GM13977 (cell line): ENCODE data around the gene MORC4.

Source experiments
- DNase-seq: peaks from one replicate; pipeline ENCODE4 v3.0.0; 2012; ENCODE audit warnings: low spot score
- in situ Hi-C: fragments of 300-500 bp; cut with MboI; formaldehyde crosslinking; loops from one replicate; pipeline ENCODE4 v1.12.0; 2022; ENCODE audit warnings: low sequenced_read_pairs, low pct_unique_long_range_greater_than_20kb, mixed read lengths, inconsistent platforms; ENCODE audit not compliant: unreplicated experiment
- TF ChIP-seq, protein P1 (sequence below): IDR thresholded peaks from 2 replicates; pipeline ENCODE4 v1.5.1; 2012; ENCODE audit warnings: mild to moderate bottlenecking, control low read depth; ENCODE audit not compliant: insufficient read depth; ENCODE audit errors: extremely low read depth, missing control alignments

Gene MORC4

DNA sequence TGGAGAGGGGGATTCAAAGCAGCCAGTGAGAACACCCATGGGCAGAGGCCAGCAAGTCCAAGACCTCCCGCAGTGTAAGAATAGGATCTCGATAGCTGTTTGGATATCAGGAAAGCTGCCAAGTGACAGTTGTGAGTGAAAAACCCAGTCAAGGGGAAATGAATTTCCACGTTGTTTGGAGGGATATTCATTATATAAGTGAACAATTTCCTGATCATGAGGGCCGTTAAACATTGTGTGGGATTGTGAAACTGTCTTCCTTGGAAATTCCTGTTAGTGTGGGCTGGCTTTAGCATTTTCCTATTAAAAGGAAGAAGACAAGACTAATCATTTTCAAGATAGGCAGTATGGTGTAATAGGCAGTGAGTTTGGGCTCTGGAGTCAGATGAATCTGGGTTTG, 64.8 kb downstream of the MORC4 start:
- DNase-seq: no peak
- TF ChIP-seq, protein P1, sequence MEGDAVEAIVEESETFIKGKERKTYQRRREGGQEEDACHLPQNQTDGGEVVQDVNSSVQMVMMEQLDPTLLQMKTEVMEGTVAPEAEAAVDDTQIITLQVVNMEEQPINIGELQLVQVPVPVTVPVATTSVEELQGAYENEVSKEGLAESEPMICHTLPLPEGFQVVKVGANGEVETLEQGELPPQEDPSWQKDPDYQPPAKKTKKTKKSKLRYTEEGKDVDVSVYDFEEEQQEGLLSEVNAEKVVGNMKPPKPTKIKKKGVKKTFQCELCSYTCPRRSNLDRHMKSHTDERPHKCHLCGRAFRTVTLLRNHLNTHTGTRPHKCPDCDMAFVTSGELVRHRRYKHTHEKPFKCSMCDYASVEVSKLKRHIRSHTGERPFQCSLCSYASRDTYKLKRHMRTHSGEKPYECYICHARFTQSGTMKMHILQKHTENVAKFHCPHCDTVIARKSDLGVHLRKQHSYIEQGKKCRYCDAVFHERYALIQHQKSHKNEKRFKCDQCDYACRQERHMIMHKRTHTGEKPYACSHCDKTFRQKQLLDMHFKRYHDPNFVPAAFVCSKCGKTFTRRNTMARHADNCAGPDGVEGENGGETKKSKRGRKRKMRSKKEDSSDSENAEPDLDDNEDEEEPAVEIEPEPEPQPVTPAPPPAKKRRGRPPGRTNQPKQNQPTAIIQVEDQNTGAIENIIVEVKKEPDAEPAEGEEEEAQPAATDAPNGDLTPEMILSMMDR: no peak
- in situ Hi-C loops: no loop called here

DNA sequence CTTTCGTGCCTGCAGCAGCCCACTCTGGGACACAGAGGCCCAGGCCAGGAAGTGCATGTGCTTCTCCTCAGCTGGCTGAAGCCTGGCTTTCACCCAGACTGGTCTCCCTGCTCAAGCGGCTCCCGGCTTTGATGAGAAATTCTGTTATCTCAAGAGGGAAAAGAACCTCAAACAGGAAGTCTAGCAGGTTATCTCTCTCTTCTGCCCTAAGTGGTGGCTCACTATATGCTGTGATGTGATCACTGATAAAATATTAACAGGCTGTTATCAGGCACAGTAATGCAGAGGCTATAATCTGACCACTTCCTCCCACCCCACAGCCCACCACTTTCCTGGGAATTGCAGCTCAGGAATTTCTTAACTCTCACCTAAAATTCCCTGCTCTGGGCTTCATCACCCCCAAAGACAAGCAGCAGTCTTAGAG, 66.5 kb downstream of the MORC4 start:
- in situ Hi-C loops: no loop called here
- no peak for DNase-seq
- TF ChIP-seq, protein P1: no peak

DNA sequence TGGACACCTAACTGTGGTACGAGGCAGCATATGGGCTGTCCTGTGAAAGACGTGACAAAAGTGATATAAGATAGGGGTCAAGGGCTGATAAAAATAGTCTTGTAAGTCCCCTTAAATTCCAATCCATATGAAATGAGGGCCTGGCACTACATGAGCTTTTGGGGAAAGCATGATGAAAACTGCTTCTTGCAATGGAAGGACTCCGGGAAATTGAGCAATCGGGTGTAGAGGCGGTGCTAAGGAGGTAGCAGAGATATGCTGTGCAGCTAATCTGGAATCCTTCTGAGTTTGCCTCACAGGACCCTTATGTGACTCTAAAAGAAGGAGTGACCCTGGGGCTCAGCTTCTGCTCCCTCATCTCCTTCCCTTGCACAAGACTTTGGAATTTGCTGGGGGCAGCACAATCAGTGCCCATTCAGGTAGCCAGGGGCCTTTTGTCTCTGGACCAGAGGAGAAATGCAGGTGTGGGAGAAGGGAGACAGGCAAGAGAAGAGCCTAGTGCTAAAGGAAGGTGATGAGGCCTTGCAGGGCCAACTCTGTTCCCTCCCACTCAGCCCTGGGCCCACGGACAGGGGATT, 67.0 kb downstream of the MORC4 start:
- TF ChIP-seq, protein P1: no peak
- DNase-seq: no peak
- in situ Hi-C loops: no loop called here

DNA sequence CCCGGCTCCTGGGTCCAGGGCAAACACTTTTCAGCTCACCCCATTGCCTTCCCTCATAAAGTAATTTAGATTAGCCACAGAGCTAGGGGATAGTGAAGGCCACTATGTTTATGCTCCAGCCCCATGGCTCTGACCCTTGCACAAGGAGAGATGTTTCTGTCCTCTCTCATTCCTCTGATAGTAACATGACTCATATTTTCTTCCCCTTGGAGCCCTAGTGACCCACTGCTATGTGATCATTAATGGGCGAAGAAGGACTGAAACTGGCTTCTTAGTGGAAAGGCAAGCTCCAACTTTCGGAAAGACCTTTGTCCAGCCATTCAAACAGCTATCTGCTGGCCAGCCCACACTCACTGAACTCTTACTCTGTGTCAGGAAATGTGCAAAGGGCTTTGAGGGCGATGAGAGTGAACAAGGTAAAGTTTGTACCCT, 67.5 kb downstream of the MORC4 start:
- in situ Hi-C loops: no loop called here
- DNase-seq: no peak
- TF ChIP-seq, protein P1: no peak

DNA sequence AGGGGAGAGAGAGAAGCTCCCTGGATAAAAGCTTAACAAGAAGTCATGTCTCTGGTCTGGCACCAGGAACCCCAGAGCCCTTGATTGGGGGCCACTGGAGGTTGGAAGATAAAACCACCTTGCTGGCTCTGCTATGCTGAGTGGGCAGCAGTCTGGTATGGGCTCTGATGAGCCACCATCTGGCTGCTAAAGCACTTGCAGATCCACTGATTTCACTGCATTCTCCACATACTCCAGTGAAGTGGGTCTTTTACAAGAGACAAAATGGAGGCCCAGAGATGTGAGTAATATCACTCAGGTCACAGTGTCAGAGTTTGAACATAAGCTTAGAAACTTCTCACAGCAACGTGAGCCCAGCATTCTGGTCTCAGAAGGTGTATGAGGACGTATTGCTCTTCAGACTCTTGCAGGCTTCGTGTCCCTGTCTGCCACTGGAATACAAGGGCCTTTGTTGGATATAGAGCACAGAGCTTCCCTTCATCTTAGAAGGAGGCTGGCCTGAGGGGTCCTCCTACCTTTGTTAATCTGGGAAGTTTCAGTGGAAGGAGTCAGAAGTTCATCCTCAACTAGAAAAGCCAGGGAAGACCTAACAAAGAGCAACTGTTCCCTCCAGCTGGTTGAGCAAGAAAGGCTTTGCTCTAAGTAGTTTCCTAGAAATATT, 68.1 kb downstream of the MORC4 start:
- TF ChIP-seq, protein P1: no peak
- DNase-seq: no peak
- in situ Hi-C loops: no loop called here

DNA sequence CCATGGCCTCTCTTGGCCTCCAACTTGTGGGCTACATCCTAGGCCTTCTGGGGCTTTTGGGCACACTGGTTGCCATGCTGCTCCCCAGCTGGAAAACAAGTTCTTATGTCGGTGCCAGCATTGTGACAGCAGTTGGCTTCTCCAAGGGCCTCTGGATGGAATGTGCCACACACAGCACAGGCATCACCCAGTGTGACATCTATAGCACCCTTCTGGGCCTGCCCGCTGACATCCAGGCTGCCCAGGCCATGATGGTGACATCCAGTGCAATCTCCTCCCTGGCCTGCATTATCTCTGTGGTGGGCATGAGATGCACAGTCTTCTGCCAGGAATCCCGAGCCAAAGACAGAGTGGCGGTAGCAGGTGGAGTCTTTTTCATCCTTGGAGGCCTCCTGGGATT, 71.8 kb downstream of the MORC4 start:
- no peak for DNase-seq
- in situ Hi-C loops: no loop called here
- TF ChIP-seq, protein P1: no peak

DNA sequence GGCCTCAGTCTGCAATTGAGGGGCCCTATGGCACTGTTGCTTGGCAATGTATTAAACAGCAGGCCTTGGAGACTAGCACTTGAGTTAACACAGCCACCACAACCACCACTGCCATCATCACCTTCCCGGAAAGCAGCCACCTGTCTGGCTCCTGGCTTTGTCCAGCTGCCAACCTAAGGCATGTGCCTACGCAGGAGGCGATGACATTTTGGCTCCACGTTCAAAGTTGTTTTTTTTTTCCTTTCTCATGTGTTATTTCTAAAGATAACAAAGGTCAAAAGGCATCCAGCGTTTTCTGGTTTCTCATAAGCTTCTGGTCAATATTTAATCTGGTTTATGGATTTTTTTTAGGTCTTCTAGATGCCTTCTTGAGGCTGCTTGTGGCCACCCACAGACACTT, 72.3 kb downstream of the MORC4 start:
- in situ Hi-C loops: no loop called here
- no peak for DNase-seq

More for the DNA sequence above, 72.3 kb downstream of the MORC4 start:
- TF ChIP-seq, protein P1: no peak
